Measurements from ENCODE around the gene DHX35. TPM values are rescaled to one million over a fixed set of nuclear protein-coding genes. Genes with fewer than 3 reads are reported as not detected.

The DHX35 gene
- total RNA-seq, 1 donor from 2014 or later, result 9.5 TPM

DNA sequence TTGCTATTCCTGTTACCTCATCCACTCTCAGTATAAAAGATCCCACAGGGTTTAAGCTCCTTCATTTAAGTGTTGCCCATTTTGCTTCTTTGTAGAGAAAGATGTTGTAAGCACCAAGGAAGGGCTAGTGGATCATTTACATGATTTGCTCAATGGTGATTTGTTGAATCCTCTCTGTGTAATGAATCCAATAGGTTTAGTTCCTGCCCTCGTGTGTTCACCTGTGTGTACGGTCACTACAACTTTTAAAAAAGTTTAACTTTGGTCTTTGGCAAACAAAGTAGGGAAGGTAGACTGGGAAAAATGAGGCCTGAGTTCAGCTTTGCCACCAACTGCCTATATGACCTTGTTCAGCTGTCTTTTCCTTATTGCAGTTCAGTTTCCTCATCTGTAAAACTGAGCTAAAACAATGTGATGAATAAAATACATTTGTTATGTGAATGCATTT is 51.5 kb downstream of the DHX35 start:
- TF ChIP-seq, protein P1, sequence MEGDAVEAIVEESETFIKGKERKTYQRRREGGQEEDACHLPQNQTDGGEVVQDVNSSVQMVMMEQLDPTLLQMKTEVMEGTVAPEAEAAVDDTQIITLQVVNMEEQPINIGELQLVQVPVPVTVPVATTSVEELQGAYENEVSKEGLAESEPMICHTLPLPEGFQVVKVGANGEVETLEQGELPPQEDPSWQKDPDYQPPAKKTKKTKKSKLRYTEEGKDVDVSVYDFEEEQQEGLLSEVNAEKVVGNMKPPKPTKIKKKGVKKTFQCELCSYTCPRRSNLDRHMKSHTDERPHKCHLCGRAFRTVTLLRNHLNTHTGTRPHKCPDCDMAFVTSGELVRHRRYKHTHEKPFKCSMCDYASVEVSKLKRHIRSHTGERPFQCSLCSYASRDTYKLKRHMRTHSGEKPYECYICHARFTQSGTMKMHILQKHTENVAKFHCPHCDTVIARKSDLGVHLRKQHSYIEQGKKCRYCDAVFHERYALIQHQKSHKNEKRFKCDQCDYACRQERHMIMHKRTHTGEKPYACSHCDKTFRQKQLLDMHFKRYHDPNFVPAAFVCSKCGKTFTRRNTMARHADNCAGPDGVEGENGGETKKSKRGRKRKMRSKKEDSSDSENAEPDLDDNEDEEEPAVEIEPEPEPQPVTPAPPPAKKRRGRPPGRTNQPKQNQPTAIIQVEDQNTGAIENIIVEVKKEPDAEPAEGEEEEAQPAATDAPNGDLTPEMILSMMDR (IDR thresholded peaks at IDR 0.05), result no peak
- ChIA-PET CTCF (no interaction called here), POLR2A (no interaction called here)
- H3K27ac Mint-ChIP-seq, result no peak overlapping the region
- peaks cover 84% of the 10 kb centered on the region for H3K36me3 Mint-ChIP-seq (ENCODE audit: low read depth)
- no peaks in the 10 kb centered on the region for H3K4me1 Mint-ChIP-seq
- H3K27me3 Mint-ChIP-seq, result no peaks in the 10 kb centered on the region
- DNase-seq (no peak), ATAC-seq (ENCODE audit: low read depth) (no peak)
- intact Hi-C loops (cut with micrococcal nuclease), result no loop called here
- H3K9me3 Mint-ChIP-seq, result no peaks in the 10 kb centered on the region
- no peak overlapping the region for H3K4me3 Mint-ChIP-seq

DNA sequence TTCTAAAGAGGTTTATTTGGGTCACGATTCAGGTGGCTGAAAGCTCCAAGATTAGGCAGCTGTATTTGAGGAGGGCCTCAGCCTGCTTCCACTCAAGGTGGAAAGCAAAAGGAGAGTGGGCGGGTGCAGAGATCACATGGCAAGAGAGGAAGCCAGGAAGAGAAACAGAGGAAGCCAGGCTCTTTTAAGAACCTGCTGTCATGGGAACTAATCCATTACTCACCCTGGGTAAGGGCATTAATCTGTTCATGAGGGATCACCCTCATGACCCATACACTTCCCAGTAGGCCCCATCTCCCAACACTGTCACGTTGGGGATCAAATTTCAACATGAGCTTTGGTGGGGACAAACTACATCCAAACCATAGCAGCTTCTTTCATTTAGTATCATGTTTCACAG is 53.9 kb downstream of the DHX35 start:
- CTCF ChIA-PET, result no interaction called here
- Mint-ChIP-seq H3K4me3 (no peak overlapping the region), H3K27ac (no peak overlapping the region)

DNA sequence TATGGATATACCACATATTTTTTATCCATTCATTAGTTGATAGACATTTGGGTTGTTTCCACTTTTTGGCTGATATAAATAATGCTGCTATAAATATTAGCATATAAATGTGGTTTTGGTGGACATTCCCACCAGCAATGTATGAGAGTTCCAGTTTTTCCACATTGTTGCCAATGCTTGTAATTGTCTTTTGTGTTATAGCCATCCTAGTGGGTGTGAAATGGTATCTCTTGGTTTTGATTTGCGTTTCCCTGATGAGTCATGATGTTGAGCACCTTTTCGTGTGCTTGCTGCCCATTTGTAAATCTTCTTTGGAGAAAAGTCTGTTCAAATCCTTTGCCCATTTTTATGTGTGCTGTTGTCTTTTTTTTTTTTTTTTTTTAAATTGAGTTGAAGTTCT is 54.4 kb downstream of the DHX35 start:
- Mint-ChIP-seq H3K9me3 (no peaks in the 10 kb centered on the region), H3K4me3 (no peak overlapping the region), H3K27me3 (no peaks in the 10 kb centered on the region), H3K27ac (no peak overlapping the region), H3K4me1 (no peaks in the 10 kb centered on the region), H3K36me3 (ENCODE audit: low read depth) (peaks cover 81% of the 10 kb centered on the region)
- DNase-seq (no peak), ATAC-seq (ENCODE audit: low read depth) (no peak)
- POLR2A ChIA-PET, result no interaction called here
- intact Hi-C loops (cut with micrococcal nuclease), result no loop called here
- TF ChIP-seq, protein P1 (IDR thresholded peaks at IDR 0.05), result no peak
- CTCF ChIA-PET, result no interaction called here

More for the DNA sequence above, 53.9 kb downstream of the DHX35 start:
- H3K36me3 Mint-ChIP-seq (ENCODE audit: low read depth), result peaks cover 83% of the 10 kb centered on the region
- intact Hi-C loops (cut with micrococcal nuclease), result no loop called here
- H3K27me3 Mint-ChIP-seq, result no peaks in the 10 kb centered on the region
- no peaks in the 10 kb centered on the region for H3K4me1 Mint-ChIP-seq
- POLR2A ChIA-PET, result no interaction called here
- no peaks in the 10 kb centered on the region for H3K9me3 Mint-ChIP-seq
- ATAC-seq (ENCODE audit: low read depth) (no peak), DNase-seq (no peak)
- TF ChIP-seq, protein P1 (IDR thresholded peaks at IDR 0.05), result no peak

DNA sequence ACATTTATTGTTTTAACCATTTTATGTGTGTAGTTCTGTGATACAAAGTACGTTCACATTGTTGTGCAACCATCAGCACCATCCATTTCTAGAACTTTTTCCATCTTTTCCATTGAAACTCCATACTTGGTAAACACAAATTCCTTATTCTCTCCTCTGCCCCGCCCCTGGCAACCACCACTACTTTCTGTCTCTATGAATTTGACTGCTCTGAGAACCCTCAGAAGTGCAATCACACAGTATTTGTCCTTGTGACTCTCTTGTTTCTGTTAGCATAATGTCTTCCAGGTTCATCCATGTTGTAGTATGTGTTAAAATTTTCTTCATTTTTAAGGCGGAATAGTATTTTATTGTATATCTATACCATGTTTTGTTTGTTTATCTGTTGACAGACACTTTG is 56.9 kb downstream of the DHX35 start:
- ChIA-PET CTCF (no interaction called here), POLR2A (no interaction called here)
- H3K4me3 Mint-ChIP-seq, result no peak overlapping the region
- no peaks in the 10 kb centered on the region for H3K4me1 Mint-ChIP-seq
- DNase-seq (no peak), ATAC-seq (ENCODE audit: low read depth) (no peak)
- TF ChIP-seq, protein P1 (IDR thresholded peaks at IDR 0.05), result no peak
- no peaks in the 10 kb centered on the region for H3K27me3 Mint-ChIP-seq
- H3K9me3 Mint-ChIP-seq, result no peaks in the 10 kb centered on the region
- no peak overlapping the region for H3K27ac Mint-ChIP-seq
- intact Hi-C loops (cut with micrococcal nuclease), result no loop called here
- peaks cover 90% of the 10 kb centered on the region for H3K36me3 Mint-ChIP-seq (ENCODE audit: low read depth)

DNA sequence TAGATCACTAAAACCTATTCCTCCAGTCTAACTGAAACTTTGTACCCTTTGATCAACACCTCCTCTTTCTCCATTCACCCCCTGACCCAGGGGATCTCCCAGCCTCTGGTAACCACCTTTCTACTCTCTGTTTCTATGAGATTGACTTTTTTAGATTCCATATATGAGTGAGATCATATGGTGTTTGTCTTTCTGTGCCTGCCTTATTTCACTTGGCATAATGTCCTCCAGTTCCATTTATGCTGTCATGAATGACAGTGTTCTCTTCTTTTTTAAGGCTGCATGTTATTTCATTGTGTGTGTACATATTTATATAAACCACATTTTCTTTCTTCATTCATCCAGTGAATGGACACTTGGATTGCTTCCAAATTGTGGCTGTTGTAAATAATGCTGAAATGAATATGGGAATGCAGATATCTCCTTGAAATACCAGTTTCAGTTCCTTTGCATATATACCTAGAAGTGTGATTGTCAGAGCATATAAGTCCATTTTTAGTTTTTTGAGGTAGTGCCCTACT is 57.7 kb downstream of the DHX35 start:
- H3K4me1 Mint-ChIP-seq, result no peaks in the 10 kb centered on the region
- H3K4me3 Mint-ChIP-seq, result no peak overlapping the region
- H3K9me3 Mint-ChIP-seq, result no peaks in the 10 kb centered on the region
- ChIA-PET POLR2A (no interaction called here), CTCF (no interaction called here)
- TF ChIP-seq, protein P1 (IDR thresholded peaks at IDR 0.05), result no peak
- H3K27me3 Mint-ChIP-seq, result no peaks in the 10 kb centered on the region
- intact Hi-C loops (cut with micrococcal nuclease), result no loop called here
- ATAC-seq (ENCODE audit: low read depth), result no peak
- H3K36me3 Mint-ChIP-seq (ENCODE audit: low read depth), result peaks cover 89% of the 10 kb centered on the region
- H3K27ac Mint-ChIP-seq, result no peak overlapping the region
- DNase-seq, result no peak
